ENCODE measurements around the gene SH3BP4.

Gene SH3BP4

GRCh38 chr2:235026649-235027557, 75.1 kb downstream of the SH3BP4 start:
- Mint-ChIP-seq H3K27me3 (no peaks in the 10 kb centered on the region), H3K9me3 (no peaks in the 10 kb centered on the region), H3K4me1 (peaks cover 2 to 6% of the 10 kb centered on the region in 2 donors), H3K27ac (no peak overlapping the region), H3K4me3 (no peak overlapping the region), H3K36me3 (no peaks in the 10 kb centered on the region)
- ATAC-seq (replicated peaks), result no peak
- DNase-seq, result no peak

GRCh38 chr2:235027558-235028214, 75.9 kb downstream of the SH3BP4 start:
- H3K4me3 Mint-ChIP-seq, result no peak overlapping the region
- ATAC-seq (replicated peaks), result no peak

GRCh38 chr2:235028646-235029045, 76.8 kb downstream of the SH3BP4 start:
- no peaks in the 10 kb centered on the region for H3K36me3 Mint-ChIP-seq
- no peaks in the 10 kb centered on the region for H3K9me3 Mint-ChIP-seq
- DNase-seq, result no peak
- H3K27ac Mint-ChIP-seq, result no peak overlapping the region
- no peak for ATAC-seq (replicated peaks)
- no peak overlapping the region for H3K4me3 Mint-ChIP-seq
- peaks cover 2 to 6% of the 10 kb centered on the region in 2 donors for H3K4me1 Mint-ChIP-seq
- no peaks in the 10 kb centered on the region for H3K27me3 Mint-ChIP-seq

More at GRCh38 chr2:235027558-235028214, 75.9 kb downstream of the SH3BP4 start:
- Mint-ChIP-seq H3K36me3 (no peaks in the 10 kb centered on the region), H3K4me1 (peaks cover 2 to 6% of the 10 kb centered on the region in 2 donors), H3K27me3 (no peaks in the 10 kb centered on the region), H3K9me3 (no peaks in the 10 kb centered on the region), H3K27ac (no peak overlapping the region)
- no peak for DNase-seq

GRCh38 chr2:235029054-235029453, 77.2 kb downstream of the SH3BP4 start:
- Mint-ChIP-seq H3K36me3 (no peaks in the 10 kb centered on the region), H3K27me3 (no peaks in the 10 kb centered on the region), H3K27ac (no peak overlapping the region), H3K9me3 (no peaks in the 10 kb centered on the region), H3K4me1 (peaks cover 2 to 6% of the 10 kb centered on the region in 2 donors), H3K4me3 (no peak overlapping the region)
- DNase-seq (no peak), ATAC-seq (replicated peaks) (no peak)

DNA sequence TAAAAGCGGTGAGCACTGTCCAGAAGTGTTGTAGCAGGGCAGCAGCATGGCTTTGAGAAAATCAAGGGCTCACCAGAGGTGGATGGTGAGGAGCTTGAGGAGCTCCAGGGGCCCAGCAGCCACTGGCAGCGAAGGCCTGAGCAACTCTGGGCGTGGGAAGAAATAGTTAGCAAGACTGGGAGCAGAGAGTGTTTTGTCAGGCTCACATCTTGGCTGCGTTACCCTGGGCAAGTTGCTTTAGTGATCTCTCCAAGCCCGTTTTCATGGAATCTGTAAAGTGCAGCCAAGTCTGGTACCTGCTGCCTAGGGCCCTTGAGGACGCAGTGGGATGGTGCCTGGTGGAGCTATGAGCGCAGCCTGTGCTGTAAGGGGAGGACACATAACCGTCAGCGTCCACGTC, 78.3 kb downstream of the SH3BP4 start:
- no peak overlapping the region for H3K4me3 Mint-ChIP-seq
- H3K27ac Mint-ChIP-seq, result no peak overlapping the region

GRCh38 chr2:235030936-235031335, 79.1 kb downstream of the SH3BP4 start:
- H3K9me3 Mint-ChIP-seq, result no peaks in the 10 kb centered on the region
- H3K4me3 Mint-ChIP-seq, result no peak overlapping the region
- peaks cover 0 to 2% of the 10 kb centered on the region in 2 donors for H3K36me3 Mint-ChIP-seq
- DNase-seq (no peak), ATAC-seq (replicated peaks) (no peak)
- no peak overlapping the region for H3K27ac Mint-ChIP-seq
- H3K27me3 Mint-ChIP-seq, result no peaks in the 10 kb centered on the region
- H3K4me1 Mint-ChIP-seq, result peaks cover 2 to 6% of the 10 kb centered on the region in 2 donors

More for the DNA sequence above, 78.3 kb downstream of the SH3BP4 start:
- no peaks in the 10 kb centered on the region for H3K36me3 Mint-ChIP-seq
- DNase-seq (no peak), ATAC-seq (replicated peaks) (no peak)
- H3K27me3 Mint-ChIP-seq, result no peaks in the 10 kb centered on the region
- H3K4me1 Mint-ChIP-seq, result peaks cover 2 to 6% of the 10 kb centered on the region in 2 donors
- no peaks in the 10 kb centered on the region for H3K9me3 Mint-ChIP-seq

- H3K4me1 Mint-ChIP-seq, result peaks cover 2 to 6% of the 10 kb centered on the region in 2 donors
- no peak for ATAC-seq (replicated peaks)
Measured at GRCh38 chr2:235031686-235032373, 80.0 kb downstream of the SH3BP4 start.

GRCh38 chr2:235032466-235032865, 80.6 kb downstream of the SH3BP4 start:
- peaks cover 2 to 6% of the 10 kb centered on the region in 2 donors for H3K4me1 Mint-ChIP-seq
- peaks cover 0 to 5% of the 10 kb centered on the region in 2 donors for H3K36me3 Mint-ChIP-seq
- ATAC-seq (replicated peaks), result no peak
- H3K9me3 Mint-ChIP-seq, result no peaks in the 10 kb centered on the region
- no peaks in the 10 kb centered on the region for H3K27me3 Mint-ChIP-seq
- no peak overlapping the region for H3K27ac Mint-ChIP-seq
- no peak overlapping the region for H3K4me3 Mint-ChIP-seq
- DNase-seq, result no peak

More at GRCh38 chr2:235031686-235032373, 80.0 kb downstream of the SH3BP4 start:
- Mint-ChIP-seq H3K27ac (no peak overlapping the region), H3K27me3 (no peaks in the 10 kb centered on the region), H3K36me3 (peaks cover 0 to 5% of the 10 kb centered on the region in 2 donors), H3K9me3 (no peaks in the 10 kb centered on the region), H3K4me3 (no peak overlapping the region)
- DNase-seq, result no peak

GRCh38 chr2:235032949-235033348, 81.1 kb downstream of the SH3BP4 start:
- DNase-seq (no peak), ATAC-seq (replicated peaks) (no peak)
- Mint-ChIP-seq H3K27ac (no peak overlapping the region), H3K27me3 (no peaks in the 10 kb centered on the region), H3K36me3 (peaks cover 0 to 5% of the 10 kb centered on the region in 2 donors), H3K4me3 (no peak overlapping the region), H3K9me3 (no peaks in the 10 kb centered on the region), H3K4me1 (peaks cover 2 to 6% of the 10 kb centered on the region in 2 donors)

DNA sequence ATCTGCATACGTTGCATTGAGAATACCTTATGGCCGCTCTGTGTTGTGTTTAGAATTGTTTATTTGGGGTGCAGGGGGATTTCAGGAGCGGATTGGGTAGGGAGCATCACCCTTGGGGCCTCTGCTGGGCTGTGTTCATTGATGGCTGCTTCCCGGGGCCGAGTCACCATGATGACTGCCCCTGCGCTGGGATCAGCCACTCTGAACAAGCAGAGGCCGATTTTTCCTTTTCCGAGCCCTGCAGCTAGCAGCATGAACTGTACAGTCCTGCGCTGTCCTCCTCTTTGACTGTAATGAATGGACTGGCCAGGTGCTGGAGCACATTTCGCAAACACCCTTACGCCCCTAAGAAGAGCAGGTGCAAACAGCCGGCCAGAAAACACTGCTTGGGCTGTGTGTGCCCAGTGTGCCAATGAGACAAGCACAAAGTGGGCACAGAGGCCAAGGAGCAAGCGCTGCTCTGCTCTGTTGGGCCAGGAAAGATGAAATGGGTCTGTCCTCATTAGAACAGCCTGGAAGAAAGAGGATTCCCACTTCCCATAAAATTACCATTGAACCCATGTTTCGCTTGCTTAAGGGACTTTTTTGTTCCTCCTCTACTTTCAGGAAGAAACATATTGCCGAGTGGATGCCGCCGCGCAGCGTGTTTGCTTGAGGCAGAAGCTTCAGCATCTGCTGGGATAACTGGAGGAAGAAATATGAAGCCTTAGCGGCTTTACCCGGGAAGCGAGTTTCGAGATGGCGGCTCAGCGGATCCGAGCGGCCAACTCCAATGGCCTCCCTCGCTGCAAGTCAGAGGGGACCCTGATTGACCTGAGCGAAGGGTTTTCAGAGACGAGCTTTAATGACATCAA, 82.7 kb downstream of the SH3BP4 start:
- Mint-ChIP-seq H3K4me1 (peaks cover 2 to 6% of the 10 kb centered on the region in 2 donors), H3K4me3 (no peak overlapping the region), H3K27me3 (no peaks in the 10 kb centered on the region), H3K36me3 (peaks cover 0 to 5% of the 10 kb centered on the region in 2 donors), H3K9me3 (no peaks in the 10 kb centered on the region), H3K27ac (no peak overlapping the region)
- no peak for DNase-seq
- no peak for ATAC-seq (replicated peaks)

GRCh38 chr2:235037604-235038166, 85.9 kb downstream of the SH3BP4 start:
- Mint-ChIP-seq H3K4me1 (no peaks in the 10 kb centered on the region), H3K27ac (no peak overlapping the region), H3K27me3 (no peaks in the 10 kb centered on the region), H3K36me3 (peaks cover 5 to 22% of the 10 kb centered on the region in 2 donors), H3K4me3 (no peak overlapping the region), H3K9me3 (no peaks in the 10 kb centered on the region)
- ATAC-seq (replicated peaks) (no peak), DNase-seq (no peak)

- no peak for DNase-seq
- no peak for ATAC-seq (replicated peaks)
- Mint-ChIP-seq H3K4me3 (no peak overlapping the region), H3K27ac (no peak overlapping the region), H3K36me3 (peaks cover 23 to 28% of the 10 kb centered on the region in 2 donors), H3K27me3 (no peaks in the 10 kb centered on the region), H3K9me3 (no peaks in the 10 kb centered on the region), H3K4me1 (peaks cover 26 to 28% of the 10 kb centered on the region in 2 donors)
Measured at GRCh38 chr2:235041221-235041917, 89.6 kb downstream of the SH3BP4 start.
